Activated CD8-positive, alpha-beta T cell treated with anti-CD3 and anti-CD28 coated beads, Interleukin-2, amount 10 ng/mL, durations not matched to agents 7 days and 5 days (primary cell): ENCODE measurements around the gene MRPS23. TPM values are rescaled to one million over a fixed set of nuclear protein-coding genes. Genes with fewer than 3 reads are reported as not detected.

Experiments
- ATAC-seq: fragments of 150-1000 bp; cut with Tn5 transposase; one replicate; pipeline ENCODE4 v1.10.0; 2021; ENCODE audit warnings: moderate library complexity
- CTCF ChIA-PET: fragments of 350-600 bp; sonication (Branson Sonifier 250); formaldehyde crosslinking; loops from one replicate; lab custom pipeline; 2021; ENCODE audit warnings: antibody characterized with exemption; lab: Charles Lee
- POLR2A ChIA-PET: fragments of 350-600 bp; sonication (Branson Sonifier 250); formaldehyde crosslinking; loops from one replicate; lab custom pipeline; 2021; ENCODE audit warnings: antibody characterized with exemption; lab: Charles Lee
- DNase-seq: peaks from one replicate; pipeline ENCODE4 v3.0.0-alpha.2; 2020
- H3K27ac Mint-ChIP-seq: one replicate; pipeline ENCODE4 v1.8.0; 2021; ENCODE audit warnings: mild to moderate bottlenecking, mixed read lengths
- H3K27me3 Mint-ChIP-seq: one replicate; pipeline ENCODE4 v1.8.0; 2021; ENCODE audit warnings: low read depth, mixed read lengths
- H3K36me3 Mint-ChIP-seq: one replicate; pipeline ENCODE4 v1.8.0; 2021; ENCODE audit warnings: low read depth, mixed read lengths
- H3K4me1 Mint-ChIP-seq: one replicate; pipeline ENCODE4 v1.8.0; 2021; ENCODE audit warnings: low read depth, mixed read lengths
- H3K4me3 Mint-ChIP-seq: one replicate; pipeline ENCODE4 v1.8.0; 2021; ENCODE audit warnings: mild to moderate bottlenecking, mixed read lengths
- H3K9me3 Mint-ChIP-seq: one replicate; pipeline ENCODE4 v1.8.0; 2022; ENCODE audit warnings: mixed read lengths; ENCODE audit not compliant: insufficient read depth
- total RNA-seq, 2 experiments: library from RNA; stranded (reverse); gene quantifications; one replicate each; pipeline ENCODE4 v1.2.3, GENCODE V29; 2021

Gene MRPS23
- total RNA-seq, 2 experiments from 2014 or later, result 46.3 to 48.7 TPM

GRCh38 chr17:57806167-57806830 is 43.5 kb downstream of the MRPS23 start:
- H3K36me3 Mint-ChIP-seq, result no peaks in the 10 kb centered on the region
- peaks cover 1% of the 10 kb centered on the region for H3K4me1 Mint-ChIP-seq
- POLR2A ChIA-PET, result interaction anchor here (0.7 kb wide), 1 partner anchor 23 kb away, joined by 3 read pairs; no protein-coding TSS in a partner anchor
- no peak overlapping the region for H3K27ac Mint-ChIP-seq
- H3K9me3 Mint-ChIP-seq, result peaks cover 5% of the 10 kb centered on the region
- H3K4me3 Mint-ChIP-seq, result no peak overlapping the region
- H3K27me3 Mint-ChIP-seq, result peaks cover 52% of the 10 kb centered on the region
- CTCF ChIA-PET, result interaction anchor here (2.3 to 2.4 kb wide), 2 partner anchors 23 to 27 kb away, joined by 8 to 14 read pairs; no protein-coding TSS in a partner anchor
- DNase-seq (no peak), ATAC-seq (no peak)

DNA sequence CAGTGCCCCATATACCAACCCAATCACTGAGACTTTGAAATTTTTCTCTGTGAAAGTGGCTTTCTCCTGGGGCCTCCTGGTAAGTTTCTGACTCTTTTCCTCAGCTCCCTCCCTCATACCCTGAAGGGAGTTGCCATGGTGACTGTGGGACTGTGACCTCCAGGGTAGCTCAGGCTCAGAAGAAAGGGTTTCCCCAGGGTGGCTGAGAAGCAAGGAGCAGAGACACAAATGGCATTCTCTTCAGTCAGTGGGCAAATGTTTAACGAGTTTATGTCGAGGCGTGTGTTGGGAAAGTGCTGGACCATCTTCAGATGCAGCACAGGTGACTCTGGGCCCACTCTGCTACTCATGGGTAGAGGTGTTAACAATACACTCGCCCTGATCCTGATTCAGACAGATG is 46.8 kb downstream of the MRPS23 start:
- Mint-ChIP-seq H3K27me3 (peaks cover 30% of the 10 kb centered on the region), H3K4me3 (no peak overlapping the region), H3K36me3 (no peaks in the 10 kb centered on the region), H3K9me3 (peaks cover 12% of the 10 kb centered on the region), H3K4me1 (no peaks in the 10 kb centered on the region), H3K27ac (no peak overlapping the region)
- DNase-seq (no peak), ATAC-seq (no peak)
- POLR2A ChIA-PET, result no interaction called here
- CTCF ChIA-PET, result interaction anchor here (1.0 to 3.0 kb wide), 2 partner anchors 20 to 31 kb away, joined by 4 to 17 read pairs; no protein-coding TSS in a partner anchor

DNA sequence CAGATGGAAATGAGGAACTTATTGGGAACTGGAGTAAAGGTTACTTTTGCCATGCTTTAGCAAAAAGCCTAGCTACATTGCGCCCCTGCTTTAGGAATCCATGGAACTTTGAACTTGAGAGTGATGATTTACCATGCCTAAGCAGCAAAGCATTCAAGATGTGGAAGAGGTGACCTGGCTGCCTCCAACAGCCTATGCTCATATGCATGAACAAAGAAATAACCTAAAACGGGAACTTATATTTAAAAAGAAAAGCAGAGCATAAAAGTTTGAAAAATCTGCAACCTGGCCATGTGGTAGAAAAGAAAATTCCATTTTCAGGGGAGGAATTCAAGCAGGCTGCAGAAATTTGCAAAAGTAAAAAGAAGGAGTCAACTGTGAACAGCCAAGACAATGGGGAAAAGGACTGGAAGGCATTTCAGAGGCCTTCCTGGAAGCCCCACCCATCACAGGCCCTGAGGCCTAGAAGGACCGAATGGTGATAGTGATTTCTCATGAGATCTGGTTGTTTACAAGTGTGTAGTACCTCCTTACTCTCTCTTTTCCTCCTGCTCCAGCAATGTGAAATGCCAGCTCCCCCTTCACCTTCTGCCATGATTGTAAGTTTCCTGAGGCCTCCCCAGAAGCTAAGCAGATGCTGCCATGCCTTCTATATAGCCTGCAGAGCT is 48.7 kb downstream of the MRPS23 start:
- ChIA-PET CTCF (interaction anchor here (2.1 to 3.0 kb wide), 2 partner anchors 18 kb away, joined by 7 to 17 read pairs; no protein-coding TSS in a partner anchor), POLR2A (no interaction called here)
- DNase-seq, result no peak
- Mint-ChIP-seq H3K27ac (no peak overlapping the region), H3K27me3 (peaks cover 16% of the 10 kb centered on the region), H3K36me3 (no peaks in the 10 kb centered on the region), H3K4me1 (no peaks in the 10 kb centered on the region), H3K4me3 (no peak overlapping the region), H3K9me3 (peaks cover 12% of the 10 kb centered on the region)
- no peak for ATAC-seq

- Mint-ChIP-seq H3K9me3 (no peaks in the 10 kb centered on the region), H3K27me3 (peaks cover 11% of the 10 kb centered on the region), H3K4me3 (no peak overlapping the region), H3K27ac (no peak overlapping the region), H3K36me3 (no peaks in the 10 kb centered on the region), H3K4me1 (peaks cover 1% of the 10 kb centered on the region)
- ChIA-PET CTCF (interaction anchor here (1.5 to 3.6 kb wide), 2 partner anchors 11 to 39 kb away, joined by 7 to 29 read pairs; no protein-coding TSS in a partner anchor), POLR2A (no interaction called here)
- ATAC-seq, result no peak
- DNase-seq, result no peak
Measured at GRCh38 chr17:57794841-57795240, 55.0 kb downstream of the MRPS23 start.

DNA sequence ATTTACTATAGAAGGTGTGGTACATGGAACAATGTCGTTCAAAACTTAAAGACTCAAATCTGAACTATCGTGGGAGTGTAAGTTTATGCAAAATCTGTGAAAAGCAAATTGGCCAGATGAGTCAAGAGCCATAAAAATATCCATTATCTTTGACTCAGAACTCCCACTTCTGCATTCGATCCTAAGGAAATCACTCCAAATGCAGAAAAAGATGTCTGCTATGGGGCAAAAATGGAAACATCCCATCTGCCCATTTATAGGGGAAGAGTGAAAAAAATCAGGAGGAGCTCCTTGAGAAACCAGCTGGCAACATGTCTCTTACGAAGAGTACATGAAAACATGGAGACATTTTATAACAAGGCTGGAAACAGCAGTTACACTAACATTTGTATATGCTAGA is 61.1 kb downstream of the MRPS23 start:
- H3K4me1 Mint-ChIP-seq, result no peaks in the 10 kb centered on the region
- CTCF ChIA-PET, result no interaction called here
- H3K27ac Mint-ChIP-seq, result no peak overlapping the region
- H3K27me3 Mint-ChIP-seq, result peaks cover 41% of the 10 kb centered on the region
- POLR2A ChIA-PET, result no interaction called here
- no peak overlapping the region for H3K4me3 Mint-ChIP-seq
- DNase-seq (no peak), ATAC-seq (no peak)
- no peaks in the 10 kb centered on the region for H3K36me3 Mint-ChIP-seq
- no peaks in the 10 kb centered on the region for H3K9me3 Mint-ChIP-seq

DNA sequence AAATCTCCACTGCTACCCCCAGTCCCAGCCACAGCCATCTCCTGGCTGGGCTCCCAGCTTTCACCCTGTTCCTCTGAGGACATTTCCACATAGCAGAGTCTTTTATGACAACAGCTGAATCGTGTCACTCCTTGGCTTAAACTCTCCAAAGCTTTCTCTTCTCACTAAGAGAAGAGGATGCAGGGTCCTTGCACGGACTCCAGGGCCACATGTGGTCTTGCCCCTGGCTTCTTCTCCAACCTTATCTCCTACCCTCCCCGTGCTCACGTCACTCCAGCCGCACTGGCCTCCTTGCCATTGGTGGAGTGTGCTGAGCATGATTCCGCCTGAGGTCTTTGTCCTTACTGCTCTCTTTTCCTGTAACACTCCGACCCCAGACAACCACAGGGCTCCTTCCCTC is 64.8 kb downstream of the MRPS23 start:
- ChIA-PET CTCF (interaction anchor here (1.9 to 5.6 kb wide), 6 partner anchors 10 to 655 kb away, joined by 7 to 52 read pairs (median 20); no protein-coding TSS in a partner anchor), POLR2A (no interaction called here)
- Mint-ChIP-seq H3K36me3 (no peaks in the 10 kb centered on the region), H3K4me3 (no peak overlapping the region), H3K27me3 (peaks cover 37% of the 10 kb centered on the region), H3K4me1 (no peaks in the 10 kb centered on the region), H3K27ac (no peak overlapping the region), H3K9me3 (no peaks in the 10 kb centered on the region)
- ATAC-seq, result no peak
- DNase-seq, result no peak

Other genes with a start within 250 kb of the MRPS23 start
- gene CCDC182, start 104.7 kb downstream of the MRPS23 start, total RNA-seq, result not detected
- gene CUEDC1, start 105.4 kb upstream of the MRPS23 start, total RNA-seq, result under 1 TPM in 1 of 2 experiments, not detected in 1; 0.18 TPM
- 10 to 100 TPM; 37.5 to 37.6 TPM for gene VEZF1, start 138.2 kb upstream of the MRPS23 start, total RNA-seq
- gene SRSF1, start 157.2 kb upstream of the MRPS23 start, total RNA-seq, result 100 to 1,000 TPM; 382 to 383 TPM
- 10 to 100 TPM; 30.9 to 31.7 TPM for gene DYNLL2, start 233.4 kb upstream of the MRPS23 start, total RNA-seq